GM18858 (cell line): ENCODE data around the gene ZNF484.
"Not testable (repeated sequence)": the region's sequence is repeated elsewhere in the genome, so short reads cannot be mapped to it uniquely, and the experiment has no call there.

Experiments
- ATAC-seq: cut with Tn5 transposase; IDR thresholded peaks from one replicate; pipeline ENCODE4 v1.9.1; 2021; ENCODE audit not compliant: unreplicated experiment

The ZNF484 gene

DNA sequence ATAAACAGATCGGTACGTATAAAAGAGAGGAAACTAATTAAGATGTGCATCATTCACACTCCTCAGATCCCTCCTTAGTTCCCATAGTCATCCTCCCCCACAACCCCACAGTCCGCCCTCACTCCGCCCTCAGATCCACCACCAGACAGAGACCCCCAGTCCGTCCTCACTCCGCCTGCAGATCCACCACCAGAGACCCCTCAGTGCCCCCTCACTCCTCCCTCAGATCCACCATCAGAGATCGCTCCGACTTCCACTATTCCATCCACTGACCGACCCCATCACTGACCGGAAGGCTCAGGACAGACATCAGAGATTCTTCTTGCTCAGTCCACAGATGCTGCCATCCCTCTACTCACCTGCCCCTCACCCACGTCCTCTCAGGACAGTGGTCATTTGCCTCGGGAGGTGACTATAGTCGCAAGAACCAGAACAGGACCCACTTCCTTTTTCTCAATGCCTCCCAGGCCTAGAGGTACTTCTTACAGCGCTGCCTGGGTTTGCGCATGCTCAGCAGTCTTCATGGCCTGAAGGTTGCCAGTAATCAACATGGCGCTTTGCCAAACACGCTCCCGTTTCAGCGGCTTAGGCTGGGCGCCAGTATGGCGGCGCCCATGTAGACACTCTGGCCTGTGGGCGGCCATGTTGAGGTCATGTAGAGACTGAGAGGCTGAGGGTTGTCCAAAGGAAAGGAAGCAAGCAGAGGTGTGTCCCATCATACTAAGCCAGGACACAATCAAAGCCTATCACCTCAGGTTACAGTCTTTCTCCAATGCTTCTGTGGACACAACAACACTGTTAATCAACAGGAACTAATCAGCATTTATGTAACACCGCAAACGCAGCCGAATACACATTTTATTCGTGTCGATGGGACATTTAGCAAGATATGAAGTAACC lies at the start of gene ZNF484:
Gene ZNF484 (minus strand): TSS at position 508 of the 900 bp plus-strand sequence. CDS start 3,009 bp downstream, outside the sequence.
- ATAC-seq = peak; percentile 96

DNA sequence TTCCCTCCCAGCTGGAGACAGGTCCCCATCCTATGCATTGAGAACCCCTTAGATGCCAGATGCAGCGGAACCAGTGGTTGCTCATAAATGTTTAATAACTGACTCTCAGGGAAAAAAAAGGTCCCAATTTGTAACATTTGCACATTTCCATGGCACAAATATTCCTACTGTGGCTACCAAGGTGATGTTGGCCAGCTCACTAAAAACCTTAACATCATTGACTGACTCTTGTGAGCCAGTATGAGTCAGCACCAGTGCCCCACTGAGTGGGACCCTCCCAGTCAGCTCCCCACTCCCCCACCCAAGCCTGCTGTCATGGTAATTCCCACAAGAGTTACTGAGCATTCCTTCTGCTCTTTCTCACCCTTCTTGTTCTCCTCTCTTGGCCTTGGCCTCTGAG lies 42.6 kb upstream of the ZNF484 start:
- no peak for ATAC-seq

DNA sequence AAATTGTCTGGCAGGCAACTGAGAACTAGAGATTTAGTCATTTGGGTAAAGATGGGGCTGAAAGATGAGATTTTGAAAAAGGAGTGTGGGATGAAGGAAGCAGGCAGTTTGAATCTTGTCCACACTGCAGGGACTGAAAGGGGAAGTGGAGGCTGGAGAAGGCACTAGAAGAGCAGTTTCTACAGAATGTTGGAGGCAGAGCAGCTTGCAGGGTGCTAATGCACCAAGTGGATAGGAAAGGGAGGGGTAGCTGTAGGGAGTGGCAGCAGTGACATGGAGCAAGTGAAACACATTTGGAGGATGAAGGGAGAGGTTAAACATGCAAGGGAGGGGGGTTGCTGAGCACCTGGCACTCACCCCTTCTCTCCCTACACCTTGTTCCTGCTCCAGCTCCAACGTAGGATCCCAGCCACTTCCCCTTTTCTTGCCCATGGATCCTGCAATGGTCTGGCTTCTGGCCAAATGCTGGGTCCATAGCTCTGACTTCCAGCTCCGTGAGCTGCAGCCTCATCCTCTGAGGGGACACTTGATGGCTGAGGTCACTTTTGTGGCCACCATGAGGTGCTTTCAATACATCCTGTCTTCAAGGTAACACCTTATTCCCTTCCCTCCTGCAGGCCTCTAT lies 39.5 kb upstream of the ZNF484 start:
- no peak for ATAC-seq

DNA sequence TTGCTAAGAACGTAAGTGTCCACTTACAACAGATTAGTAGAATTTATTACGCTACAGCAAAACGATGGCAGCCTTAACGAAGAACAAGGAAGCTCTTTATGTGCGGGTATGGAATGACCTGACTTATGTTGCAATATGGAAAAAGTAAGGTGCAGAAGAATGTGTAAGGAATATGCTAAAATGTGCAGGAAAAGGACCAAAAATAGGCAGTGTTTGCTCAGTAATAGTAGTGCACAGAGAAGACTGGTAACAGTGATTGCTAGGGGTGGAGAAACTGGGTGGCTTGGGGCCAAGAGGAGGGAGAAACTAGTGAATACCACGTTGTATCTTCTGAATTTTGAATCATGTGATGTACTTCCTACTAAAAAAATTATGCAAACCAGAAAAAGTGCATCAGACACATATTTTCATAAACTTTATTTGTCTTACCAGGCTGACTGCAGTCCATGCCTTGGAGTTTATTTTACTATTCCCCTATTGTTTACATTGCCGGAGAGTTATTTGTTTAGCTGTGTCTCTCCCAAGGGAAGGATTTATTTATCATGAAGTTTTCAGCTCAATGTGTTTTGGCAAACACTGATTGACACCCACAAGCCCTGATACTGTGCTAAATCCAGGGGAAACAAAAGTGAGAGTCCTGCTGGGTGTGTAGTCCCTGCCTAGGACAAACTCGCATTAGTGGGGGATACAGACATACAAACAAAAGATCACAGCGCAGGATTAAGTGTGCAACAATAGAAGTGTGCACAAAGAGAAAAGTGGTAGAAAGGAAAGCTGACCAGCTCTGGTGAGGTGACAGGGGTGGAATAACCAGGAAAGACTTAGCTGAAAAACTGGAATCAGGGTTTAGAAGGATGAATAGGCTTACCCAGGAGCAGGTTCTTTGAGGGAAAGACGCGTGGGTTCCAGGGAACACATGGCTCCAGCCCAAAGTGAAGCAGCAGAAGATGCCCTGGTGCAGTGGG lies 34.0 kb upstream of the ZNF484 start:
- no peak for ATAC-seq

DNA sequence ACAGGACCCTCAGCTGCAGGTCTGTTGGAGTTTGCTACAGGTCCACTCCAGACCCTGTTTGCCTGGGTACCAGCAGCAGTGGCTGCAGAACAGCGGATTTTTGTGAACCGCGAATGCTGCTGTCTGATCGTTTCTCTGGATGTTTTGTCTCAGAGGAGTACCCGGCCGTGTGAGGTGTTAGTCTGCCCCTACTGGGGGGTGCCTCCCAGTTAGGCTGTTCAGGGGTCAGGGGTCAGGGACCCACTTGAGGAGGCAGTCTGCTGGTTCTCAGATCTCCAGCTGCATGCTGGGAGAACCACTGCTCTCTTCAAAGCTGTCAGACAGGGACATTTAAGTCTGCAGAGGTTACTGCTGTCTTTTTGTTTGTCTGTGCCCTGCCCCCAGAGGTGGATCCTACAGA lies 27.3 kb upstream of the ZNF484 start:
- ATAC-seq = not testable (repeated sequence)

DNA sequence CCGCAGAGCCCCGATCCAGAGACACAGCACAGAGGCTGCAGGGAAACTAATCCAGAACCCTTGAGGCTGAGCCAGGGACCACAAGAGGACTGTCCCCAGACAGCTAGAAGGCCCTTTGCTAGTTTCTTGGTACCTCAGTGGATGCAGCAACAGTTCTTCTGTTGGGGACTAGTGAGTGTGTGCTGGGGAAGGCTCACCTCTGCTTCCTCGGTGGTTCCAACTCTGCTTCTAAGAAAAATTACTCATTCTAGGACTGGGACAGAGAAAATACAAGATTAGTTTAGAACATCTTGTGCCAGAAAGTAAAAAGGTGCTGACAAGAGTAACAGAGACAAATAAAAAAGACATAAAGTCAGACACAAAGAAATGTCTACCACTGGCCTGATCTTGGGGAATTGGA lies 19.5 kb upstream of the ZNF484 start:
- no peak for ATAC-seq

DNA sequence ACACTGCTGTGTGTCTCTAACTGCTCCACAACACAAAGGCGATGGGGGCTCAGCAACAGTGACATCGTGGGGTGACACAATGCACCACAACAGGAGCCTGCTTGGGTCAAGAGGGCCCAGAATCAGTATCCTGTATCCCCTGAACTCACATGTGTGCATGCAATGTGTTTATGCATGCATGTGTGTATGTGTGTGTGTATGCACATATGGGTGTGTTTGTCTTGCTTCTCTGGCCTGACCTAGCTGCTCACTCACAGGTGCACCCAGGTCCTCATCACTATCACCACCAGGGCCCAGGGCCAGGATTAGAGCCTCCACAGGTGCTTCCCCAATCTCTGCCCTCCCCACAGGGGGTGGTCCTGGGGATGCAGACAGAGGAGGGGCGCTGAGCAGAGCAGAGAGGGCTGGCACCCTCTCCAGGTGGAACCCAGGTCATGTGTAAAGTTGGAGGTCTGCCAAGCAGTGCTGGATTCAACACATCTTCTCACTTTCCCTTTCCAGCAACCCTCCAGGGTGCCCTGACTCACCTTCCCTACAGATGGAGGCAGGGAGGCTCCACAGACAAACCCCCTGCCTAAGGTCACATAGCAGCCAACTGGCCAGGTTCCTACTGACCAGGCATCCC lies 18.1 kb upstream of the ZNF484 start:
- ATAC-seq = no peak

DNA sequence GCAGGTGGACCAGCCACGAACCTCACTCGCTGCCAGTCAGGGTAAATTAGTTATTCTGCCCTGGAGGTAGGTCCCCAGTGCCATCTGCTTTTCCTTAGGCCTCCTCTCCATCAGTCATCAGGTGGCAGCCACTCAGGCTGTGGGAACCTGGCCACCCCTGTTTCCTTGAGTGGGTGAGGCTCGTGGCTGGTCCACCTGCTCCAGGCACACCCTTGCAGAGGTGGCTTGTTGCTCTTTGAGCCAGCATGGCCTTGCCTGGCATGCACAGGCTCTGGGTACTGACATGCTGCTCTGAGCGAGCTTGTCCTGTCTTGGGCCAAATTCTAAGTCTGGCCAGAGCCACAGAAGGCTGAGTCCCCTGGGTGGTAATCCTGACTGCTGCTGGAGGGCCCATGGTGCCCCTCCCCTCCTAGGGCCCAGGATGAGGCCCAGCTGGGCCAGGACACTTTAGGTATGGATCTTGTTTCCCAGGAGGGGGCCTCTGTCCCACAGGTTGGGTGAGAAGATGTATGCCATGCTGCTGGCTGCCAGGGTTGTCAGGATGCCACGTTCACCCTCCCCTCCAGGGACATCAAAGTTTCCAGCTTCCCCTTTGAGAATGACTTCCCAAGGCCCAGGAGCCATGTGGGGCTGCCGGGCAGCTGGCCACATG lies 17.0 kb upstream of the ZNF484 start:
- ATAC-seq = no peak

DNA sequence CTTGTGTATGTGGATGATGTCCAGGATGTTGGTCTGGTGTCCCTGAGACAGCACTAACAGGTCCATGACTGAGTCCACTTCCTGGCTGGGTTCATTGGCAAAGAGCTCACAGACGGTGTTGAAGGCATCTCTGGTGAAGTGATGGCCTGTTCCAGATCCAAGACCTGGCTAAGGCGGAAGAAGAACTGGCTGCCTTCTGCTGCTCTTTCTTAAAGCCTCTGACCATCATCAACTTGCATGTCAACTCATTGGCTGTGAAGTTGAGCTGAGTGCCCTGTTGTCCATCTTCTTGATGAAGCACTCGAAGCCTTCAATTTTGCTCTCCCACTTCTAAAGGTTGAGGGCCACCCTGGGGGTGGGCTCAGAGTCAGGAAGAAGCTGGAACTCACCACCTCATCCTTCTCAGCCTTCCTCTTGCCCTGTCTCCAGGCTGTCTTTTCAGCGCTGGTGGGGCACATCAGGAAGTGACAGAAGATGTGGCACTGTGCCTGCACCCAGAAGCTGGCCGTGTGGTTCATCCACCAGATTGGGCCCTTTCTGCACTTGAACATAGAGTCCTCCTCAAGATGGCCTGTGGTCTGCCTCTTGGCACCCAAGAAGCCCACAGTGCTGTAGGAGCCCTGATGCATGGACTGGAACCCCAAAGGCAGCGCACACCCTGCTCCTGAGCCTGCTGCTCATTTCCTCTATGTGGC lies 16.2 kb upstream of the ZNF484 start:
- ATAC-seq = not testable (repeated sequence)

DNA sequence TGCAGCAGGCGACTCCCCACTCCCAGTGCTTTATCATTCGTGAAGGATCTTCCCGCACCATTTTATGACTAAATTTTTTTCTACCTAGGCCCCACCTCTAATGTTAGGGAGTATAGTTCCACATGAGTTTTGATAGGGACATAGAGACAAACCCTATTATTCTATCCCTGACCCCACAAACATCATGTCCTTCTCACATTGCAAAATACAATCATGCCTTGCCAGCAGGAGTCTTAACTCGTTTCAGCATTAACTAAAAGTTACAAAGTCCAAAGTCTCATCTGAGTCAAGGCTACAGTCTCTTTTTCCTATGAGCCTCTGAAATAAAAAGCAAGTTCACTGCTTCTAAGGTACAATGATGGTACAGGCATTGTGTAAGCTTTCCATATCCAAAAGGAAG lies 14.4 kb upstream of the ZNF484 start:
- ATAC-seq = not testable (repeated sequence)

DNA sequence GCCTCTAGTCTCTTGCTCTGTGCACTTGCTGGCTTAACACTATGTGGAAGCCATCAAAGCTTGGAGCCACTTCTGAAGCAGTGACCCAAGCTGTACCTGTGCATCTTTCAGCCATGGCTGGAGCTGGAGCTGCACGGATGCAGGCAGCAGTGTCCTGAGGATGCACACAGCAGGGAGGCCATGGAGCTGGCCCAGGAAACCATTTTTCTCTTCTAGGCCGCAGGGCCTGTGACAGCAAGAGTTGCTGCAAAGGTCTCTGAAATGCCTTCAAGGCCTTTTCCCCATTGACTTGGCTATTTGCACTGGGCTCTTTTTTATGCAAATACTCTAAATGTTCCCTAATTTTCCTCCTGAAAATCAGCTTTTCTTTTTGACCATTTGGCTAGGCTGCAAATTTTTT lies 12.9 kb upstream of the ZNF484 start:
- no peak for ATAC-seq

DNA sequence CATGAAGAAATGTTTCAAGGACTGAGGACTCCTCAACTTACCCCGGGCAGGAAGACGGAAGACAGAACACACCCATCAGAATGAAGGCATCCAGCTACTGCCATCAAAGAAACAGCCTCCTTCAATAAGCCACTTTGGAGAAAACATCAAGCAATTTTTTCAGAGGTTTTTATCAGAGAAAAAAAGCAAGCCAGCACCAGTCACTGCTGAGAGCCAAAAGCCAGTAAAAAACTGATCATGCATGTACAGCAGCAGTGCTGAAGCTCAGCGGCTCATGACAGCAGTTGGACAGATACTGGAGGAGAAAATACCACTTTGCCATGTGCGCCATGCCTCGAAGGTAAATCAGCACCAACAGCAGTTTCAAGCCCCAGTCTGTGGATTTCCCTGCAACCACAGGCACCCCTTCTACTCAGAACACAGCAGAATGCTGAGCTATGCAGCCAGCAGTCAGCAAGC lies 10.1 kb upstream of the ZNF484 start:
- ATAC-seq = no peak

DNA sequence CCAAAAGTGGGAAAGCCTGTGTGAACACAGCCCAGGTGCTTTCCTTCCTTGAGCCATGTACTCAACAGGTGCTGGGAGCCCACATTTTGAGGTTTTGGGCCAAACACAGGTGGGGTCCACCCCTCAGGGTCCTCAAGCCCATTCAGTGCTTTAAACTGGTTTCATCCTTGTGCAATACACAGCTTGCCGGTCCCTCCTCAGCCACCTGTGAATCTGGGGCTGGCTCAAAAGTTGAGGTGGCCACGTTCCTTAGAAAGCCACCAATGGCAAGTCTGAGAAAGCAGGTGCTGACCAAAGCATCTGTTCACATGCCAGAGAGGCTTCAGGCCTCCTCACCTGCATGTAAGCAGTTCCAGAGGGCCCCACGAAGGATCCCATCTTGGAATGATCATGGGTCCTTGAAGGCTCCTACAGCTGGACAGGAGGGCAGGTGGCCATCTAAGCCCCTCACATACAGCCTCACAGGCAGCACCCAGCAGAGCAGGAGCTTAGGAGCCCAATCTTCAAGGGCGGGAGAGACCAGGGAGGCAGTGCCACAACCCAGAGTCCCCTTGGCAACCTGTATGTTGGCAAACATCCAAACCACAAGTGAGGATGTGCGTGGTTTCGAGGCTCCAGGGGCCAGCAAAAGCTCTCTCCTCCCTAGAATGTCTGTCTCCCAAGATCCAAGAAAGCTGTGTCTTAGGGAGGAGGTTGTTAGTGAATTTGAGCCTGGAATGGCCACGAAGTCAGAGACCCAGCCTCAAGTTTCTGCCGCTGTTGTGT lies 9.2 kb upstream of the ZNF484 start:
- not testable (repeated sequence) for ATAC-seq

DNA sequence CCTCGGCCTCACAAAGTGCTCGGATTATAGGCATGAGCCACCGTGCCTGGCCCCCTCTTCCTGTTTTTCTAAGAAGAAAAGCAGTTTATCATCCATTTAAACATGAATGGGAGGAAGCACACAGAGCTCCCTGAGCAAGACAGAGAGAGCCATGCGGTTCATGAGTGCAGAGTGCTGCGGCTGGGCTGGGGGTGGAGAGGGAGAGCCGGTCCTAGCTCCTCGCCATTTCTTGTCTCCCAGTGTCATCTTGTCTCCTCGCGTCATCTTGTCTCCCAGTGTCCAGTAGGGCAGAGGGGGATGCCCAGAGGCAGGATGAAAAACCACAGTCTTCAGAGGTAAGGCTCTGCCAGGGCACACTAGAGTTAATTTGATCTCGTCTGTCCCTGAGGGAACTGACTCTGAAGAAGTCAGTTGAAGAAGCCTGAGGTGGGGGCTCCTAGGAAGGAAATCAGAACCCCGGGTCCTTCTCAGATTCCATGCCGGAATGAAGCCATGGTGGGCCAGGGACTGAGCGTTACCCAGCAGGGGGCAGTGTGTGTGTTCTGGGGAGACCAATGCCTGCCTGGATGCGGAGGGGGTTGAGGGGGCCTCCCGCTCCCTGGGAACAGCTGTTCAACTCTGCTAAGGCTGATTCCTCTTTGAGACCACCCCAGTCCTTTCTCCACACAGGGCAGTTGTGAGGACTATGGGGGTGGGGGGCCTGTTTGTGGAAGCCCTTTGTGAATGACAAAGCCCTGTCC lies 6.0 kb upstream of the ZNF484 start:
- ATAC-seq = not testable (repeated sequence)

DNA sequence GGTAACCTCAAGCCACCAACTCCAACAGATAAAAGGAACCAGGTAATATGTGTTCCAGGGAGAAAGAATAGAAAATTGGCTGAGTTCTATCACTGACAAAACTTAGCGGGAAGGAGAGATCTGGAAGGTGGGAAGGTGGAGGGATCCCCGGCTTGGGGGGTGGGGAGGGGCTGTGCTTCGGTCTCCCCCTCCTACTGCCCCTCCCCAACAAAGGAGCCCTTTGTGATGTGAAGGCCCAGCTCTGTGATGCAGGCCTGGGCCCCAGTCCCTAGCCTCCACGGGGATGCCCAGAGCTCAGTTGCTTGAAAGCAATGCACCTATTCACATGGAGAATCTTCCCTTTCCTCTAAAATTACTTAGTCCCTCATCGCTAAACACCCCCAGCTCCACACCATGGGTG lies 4.4 kb upstream of the ZNF484 start:
- ATAC-seq = no peak

DNA sequence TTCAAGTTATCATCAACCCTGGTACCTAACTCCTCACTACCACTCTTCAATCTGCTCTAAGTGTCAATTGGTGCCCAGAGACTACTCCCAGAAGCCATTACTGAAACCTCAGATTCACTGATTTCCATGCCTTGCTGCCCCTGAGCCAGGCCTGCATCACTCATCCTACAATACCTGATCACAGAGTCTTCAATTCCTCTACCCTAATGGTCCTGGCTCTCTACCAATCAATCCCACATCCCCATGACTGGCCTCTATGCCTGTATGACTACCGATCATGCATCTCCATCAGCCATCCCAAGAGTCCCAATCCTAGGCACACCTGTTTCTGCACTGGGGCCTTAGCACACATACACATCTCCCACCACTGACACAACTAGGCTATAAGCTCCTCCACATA lies 2.5 kb downstream of the ZNF484 start:
- no peak for ATAC-seq

DNA sequence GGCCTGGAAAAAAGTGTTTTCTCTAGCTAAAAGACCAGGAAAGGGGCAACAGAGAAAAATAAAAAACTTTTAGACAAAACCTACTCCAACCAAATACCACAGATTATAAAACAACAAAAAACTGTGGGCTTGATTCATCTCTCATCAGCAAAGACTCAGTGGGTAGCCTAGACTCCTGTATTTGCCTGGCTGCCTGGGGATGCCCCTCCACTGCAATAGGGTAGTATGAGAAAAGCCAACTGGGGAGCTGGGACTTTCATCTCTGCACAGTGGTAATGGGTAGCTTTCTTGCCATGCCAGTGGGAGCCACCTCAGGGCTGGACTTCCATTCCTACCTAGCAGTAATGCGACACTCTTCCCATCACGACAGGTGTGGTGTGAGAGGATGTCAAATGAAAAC lies 7.5 kb downstream of the ZNF484 start:
- ATAC-seq = no peak

DNA sequence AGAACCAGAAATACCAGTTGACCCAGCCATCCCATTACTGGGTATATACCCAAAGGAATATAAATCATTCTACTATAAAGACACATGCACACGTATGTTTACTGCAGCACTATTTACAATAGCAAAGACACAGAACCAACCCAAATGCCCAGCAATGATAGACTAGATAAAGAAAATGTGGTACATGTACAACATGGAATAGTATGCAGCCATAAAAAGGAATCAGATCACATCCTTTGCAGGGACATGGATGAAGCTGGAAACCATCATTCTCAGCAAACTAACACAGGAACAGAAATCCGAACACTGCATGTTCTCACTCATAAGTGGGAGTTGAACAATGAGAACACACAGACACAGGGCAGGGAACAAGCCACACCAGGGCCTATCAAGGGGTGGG lies 11.2 kb downstream of the ZNF484 start:
- not testable (repeated sequence) for ATAC-seq
